22Rv1 (cell line): ENCODE results near the gene NCAPD3.
"Not testable (repeated sequence)": the region's sequence is repeated elsewhere in the genome, so short reads cannot be mapped to it uniquely, and the experiment has no call there.

Experiments
- H3K27ac ChIP-seq: fragments of 450-650 bp; 2 replicates; pipeline ENCODE4 v1.5.1; 2017
- ZFX ChIP-seq: fragments of 450-650 bp; IDR thresholded peaks from 2 replicates; pipeline ENCODE4 v1.6.1; 2017; ENCODE audit warnings: antibody characterized with exemption, borderline replicate concordance
- TF ChIP-seq, protein P1 (sequence below): fragments of 450-650 bp; IDR thresholded peaks from 2 replicates; pipeline ENCODE4 v1.5.1; 2017; ENCODE audit warnings: mild to moderate bottlenecking

The NCAPD3 gene

DNA sequence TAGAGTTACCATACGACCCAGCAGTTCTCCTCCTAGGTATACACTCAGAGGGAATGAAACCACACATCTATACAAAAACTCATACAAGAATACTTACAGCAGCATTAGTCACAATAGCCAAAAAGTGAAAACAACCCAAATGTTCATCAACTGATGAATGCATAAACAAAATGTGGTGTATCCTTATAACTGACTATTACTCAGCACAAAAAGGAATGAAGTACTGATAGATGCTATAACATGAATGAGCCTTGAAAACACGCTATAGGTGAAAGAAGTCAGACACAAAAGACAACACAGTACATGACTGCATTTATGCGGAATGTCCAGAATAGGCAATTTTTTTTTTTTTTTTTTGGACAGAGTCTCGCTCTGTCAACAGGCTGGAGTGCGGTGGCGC, 23.1 kb downstream of the NCAPD3 start:
- H3K27ac ChIP-seq: no peak overlapping the region
- TF ChIP-seq, protein P1, sequence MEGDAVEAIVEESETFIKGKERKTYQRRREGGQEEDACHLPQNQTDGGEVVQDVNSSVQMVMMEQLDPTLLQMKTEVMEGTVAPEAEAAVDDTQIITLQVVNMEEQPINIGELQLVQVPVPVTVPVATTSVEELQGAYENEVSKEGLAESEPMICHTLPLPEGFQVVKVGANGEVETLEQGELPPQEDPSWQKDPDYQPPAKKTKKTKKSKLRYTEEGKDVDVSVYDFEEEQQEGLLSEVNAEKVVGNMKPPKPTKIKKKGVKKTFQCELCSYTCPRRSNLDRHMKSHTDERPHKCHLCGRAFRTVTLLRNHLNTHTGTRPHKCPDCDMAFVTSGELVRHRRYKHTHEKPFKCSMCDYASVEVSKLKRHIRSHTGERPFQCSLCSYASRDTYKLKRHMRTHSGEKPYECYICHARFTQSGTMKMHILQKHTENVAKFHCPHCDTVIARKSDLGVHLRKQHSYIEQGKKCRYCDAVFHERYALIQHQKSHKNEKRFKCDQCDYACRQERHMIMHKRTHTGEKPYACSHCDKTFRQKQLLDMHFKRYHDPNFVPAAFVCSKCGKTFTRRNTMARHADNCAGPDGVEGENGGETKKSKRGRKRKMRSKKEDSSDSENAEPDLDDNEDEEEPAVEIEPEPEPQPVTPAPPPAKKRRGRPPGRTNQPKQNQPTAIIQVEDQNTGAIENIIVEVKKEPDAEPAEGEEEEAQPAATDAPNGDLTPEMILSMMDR: no peak
- TF ChIP-seq ZFX: no peak

DNA sequence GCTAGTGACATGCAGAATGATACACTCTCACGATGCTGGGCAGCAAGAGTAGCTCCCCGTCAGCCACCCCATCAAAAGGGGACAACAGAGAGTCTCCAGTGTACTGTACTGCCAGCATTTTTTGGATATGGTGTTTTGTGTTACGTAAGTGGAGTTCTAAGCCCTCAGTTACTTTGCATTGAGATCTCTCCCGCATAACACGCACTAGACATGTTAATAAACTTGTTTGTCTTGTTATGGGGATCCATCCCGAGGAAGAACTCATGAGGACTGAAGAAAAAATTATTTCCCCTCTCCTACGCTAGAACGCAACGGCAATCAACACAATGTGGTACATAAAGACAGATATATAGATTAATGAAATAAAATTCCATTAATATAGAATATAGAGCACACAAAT, 24.2 kb downstream of the NCAPD3 start:
- no peak overlapping the region for H3K27ac ChIP-seq
- TF ChIP-seq, protein P1: no peak
- TF ChIP-seq ZFX: no peak

DNA sequence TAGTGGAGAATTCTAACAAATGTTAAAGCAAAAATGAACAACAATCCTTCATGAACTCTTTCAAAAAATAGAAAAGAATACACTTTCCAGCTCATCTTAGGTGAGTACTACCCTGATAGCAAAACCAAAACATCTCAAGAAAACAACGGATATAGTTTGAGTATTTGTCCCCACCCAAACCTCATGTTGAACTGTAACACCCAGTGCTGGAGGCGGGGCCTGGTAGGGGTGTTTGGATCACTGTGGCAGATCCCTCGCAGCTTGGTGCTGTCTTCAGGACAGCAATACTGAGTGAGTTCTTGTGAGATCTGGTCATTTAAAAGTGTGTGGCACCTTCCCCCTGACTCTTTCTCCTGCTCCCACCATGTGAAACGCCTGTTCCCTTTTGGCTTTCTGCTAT, 27.0 kb downstream of the NCAPD3 start:
- H3K27ac ChIP-seq: no peak overlapping the region
- TF ChIP-seq ZFX: no peak
- TF ChIP-seq, protein P1: no peak

DNA sequence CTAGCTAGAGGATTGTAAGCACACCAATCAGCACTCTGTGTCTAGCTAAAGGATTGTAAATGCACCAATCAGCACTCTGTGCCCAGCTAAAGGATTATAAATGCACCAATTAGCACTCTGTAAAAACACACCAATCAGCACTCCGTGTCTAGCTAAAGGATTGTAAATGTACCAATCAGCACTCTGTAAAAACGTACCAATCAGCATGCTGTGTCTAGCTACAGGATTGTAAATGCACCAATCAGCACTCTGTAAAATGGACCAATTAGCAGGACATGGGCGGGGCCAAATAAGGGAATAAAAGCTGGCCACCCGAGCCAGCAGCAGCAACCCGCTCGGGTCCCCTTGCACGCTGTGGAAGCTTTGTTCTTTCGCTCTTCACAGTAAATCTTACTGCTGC, 35.7 kb downstream of the NCAPD3 start:
- H3K27ac ChIP-seq: not testable (repeated sequence)

DNA sequence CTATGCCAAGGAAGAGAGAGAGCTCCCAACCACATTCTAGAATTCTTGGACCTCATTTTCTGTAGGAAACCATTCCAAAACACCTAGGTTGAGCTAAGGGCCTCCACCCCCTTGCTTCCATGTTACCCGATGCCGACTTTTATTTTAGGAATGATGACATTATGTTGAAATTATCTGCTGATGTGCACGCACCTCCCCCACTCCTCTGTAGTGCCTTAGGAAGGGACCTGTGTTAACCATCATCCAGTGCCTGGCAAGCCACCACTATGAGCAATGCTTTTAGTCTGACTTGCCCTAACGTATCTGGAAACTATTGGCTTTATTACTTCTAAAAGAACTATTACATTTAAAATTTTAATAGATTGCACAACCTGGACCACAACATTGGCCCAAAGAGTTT, 42.1 kb downstream of the NCAPD3 start:
- TF ChIP-seq, protein P1: no peak
- TF ChIP-seq ZFX: no peak
- no peak overlapping the region for H3K27ac ChIP-seq

DNA sequence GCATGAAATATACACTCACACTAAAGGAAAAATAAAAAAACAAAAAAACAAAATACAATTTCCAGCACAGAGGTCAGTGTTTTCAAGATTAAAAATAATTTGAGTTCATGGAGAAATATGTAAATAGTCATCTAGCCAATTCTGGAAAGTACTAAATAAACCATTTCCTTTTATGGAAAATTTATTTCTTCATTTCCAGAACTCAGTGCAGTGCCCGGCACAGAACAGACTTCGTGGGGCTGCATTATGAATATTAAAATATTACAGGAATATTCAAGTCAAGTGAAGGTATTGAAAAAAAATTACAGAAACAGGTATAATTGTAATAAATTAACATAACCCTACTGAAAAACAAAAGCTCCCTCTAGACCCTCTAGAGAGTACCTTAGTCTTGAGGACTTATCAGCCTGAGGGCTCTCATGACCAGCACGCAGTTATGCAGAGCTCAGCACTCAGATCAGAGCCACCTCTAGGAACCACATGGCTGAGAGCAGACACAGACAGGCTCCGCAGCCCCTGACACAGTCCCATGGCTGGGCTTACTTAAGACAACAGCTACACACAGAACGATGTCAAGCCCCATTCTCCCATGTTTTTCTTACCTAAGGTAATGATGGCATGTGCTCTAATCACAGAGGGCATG, 45.6 kb downstream of the NCAPD3 start:
- TF ChIP-seq, protein P1: no peak
- no peak for TF ChIP-seq ZFX
- H3K27ac ChIP-seq: no peak overlapping the region

DNA sequence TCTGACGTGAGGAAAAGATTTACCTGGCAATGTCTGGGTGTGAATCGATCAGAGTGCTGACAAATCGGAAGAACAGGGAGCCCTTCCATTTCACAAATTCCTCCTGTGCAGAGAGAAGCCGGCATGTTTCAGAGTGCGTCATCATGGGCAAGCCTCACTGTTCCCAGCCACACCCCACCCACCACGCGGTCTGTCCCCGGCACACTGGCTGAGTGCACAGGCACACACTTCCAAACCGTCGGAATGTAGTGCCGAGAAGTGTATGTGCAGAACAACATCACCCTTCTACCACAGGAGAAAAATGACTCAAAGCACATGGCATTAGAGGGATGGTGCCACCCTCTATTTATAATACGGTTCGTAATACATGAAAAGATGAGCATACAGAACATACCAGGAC, 47.5 kb downstream of the NCAPD3 start:
- H3K27ac ChIP-seq: no peak overlapping the region
- no peak for TF ChIP-seq ZFX
- TF ChIP-seq, protein P1: no peak

DNA sequence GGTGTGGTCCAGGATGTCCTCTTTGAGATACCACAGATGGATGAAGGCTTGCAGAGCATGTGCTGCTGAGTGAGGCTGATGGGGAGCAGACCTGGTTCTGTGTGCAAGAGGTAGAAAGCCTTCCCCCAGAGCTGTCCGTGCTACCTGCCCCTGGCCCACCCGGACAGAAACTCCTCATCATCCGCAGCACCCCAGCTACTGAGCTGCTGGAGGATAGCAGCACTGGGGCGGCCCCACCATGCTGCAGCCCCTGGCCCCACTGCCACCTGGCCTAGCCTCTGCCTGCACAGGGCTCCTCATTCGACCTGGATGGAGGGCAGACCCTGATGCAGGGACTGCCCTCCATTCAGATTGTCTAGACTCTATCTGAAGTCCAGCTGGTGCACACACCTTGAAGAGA, 50.5 kb downstream of the NCAPD3 start:
- TF ChIP-seq ZFX: no peak
- TF ChIP-seq, protein P1: no peak
- no peak overlapping the region for H3K27ac ChIP-seq
